Measurements from ENCODE around the gene PLEKHO1.
"Not testable (repeated sequence)": the region's sequence is repeated elsewhere in the genome, so short reads cannot be mapped to it uniquely, and the experiment has no call there.

The PLEKHO1 gene

DNA sequence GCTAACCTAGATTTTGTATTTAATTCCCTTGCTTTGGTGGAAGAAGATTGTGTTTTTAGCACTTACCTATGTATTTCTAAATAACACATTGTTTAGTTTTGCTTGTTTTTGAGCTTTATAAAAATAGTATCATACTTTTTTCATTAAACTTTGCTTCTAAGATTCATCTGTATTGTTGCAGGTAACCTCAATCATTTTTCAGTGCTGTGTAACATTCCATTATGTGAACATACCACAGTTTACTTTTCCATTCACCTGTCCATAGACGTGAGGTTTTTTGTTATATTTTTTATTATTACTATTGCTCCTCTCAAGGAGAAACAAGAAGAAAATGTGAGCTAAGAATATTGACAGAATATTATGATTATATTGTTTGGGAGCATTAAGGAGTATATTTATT lies 15.2 kb upstream of the PLEKHO1 start:
- DNase-seq (ENCODE audit: low read depth) = no peak
- TF ChIP-seq, protein P1, sequence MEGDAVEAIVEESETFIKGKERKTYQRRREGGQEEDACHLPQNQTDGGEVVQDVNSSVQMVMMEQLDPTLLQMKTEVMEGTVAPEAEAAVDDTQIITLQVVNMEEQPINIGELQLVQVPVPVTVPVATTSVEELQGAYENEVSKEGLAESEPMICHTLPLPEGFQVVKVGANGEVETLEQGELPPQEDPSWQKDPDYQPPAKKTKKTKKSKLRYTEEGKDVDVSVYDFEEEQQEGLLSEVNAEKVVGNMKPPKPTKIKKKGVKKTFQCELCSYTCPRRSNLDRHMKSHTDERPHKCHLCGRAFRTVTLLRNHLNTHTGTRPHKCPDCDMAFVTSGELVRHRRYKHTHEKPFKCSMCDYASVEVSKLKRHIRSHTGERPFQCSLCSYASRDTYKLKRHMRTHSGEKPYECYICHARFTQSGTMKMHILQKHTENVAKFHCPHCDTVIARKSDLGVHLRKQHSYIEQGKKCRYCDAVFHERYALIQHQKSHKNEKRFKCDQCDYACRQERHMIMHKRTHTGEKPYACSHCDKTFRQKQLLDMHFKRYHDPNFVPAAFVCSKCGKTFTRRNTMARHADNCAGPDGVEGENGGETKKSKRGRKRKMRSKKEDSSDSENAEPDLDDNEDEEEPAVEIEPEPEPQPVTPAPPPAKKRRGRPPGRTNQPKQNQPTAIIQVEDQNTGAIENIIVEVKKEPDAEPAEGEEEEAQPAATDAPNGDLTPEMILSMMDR (conservative IDR thresholded peaks at IDR 0.05; ENCODE audit: low read depth, low read length) = no peak
- H3K4me3 ChIP-seq (ENCODE audit: low read length) = no peak overlapping the region

DNA sequence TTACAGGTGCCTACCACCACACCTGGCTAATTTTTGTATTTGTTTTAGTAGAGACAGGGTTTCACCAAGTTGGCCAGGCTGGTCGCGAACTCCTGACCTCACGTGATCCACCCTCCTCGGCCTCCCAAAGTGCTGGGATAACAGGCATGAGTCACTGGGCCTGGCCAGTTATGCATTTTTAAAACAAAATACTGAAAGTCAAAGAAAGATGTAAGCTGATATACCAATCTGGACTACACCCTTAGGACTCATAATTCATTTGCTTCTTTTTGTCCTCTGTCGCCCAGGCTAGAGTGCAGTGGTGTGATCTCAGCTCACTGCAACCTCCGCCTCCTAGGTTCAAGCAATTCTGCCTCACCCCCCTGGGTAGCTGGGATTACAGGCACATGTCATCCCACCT lies 14.3 kb upstream of the PLEKHO1 start:
- not testable (repeated sequence) for DNase-seq (ENCODE audit: low read depth); H3K4me3 ChIP-seq (ENCODE audit: low read length)

DNA sequence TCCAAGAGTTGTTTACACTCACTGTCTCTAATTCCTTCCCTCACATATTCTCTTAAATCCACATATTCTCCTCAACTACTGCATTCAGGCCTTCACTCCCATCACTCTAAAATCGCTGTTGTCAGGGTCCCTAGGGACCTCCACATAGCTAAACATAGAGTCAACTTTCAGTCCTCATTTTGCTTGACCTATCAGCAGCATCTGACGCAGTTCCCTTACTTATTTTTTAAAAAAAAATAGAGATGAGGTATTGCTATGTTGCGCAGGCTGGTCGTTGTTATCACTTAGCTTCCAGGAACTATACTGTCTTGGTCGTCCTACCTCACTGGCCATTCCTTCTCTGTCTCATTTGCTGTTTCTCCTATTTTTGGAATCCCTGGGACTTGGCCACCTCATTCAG lies 11.7 kb upstream of the PLEKHO1 start:
- TF ChIP-seq, protein P1 (conservative IDR thresholded peaks at IDR 0.05; ENCODE audit: low read depth, low read length) = no peak
- DNase-seq (ENCODE audit: low read depth) = no peak
- H3K4me3 ChIP-seq (ENCODE audit: low read length) = no peak overlapping the region

DNA sequence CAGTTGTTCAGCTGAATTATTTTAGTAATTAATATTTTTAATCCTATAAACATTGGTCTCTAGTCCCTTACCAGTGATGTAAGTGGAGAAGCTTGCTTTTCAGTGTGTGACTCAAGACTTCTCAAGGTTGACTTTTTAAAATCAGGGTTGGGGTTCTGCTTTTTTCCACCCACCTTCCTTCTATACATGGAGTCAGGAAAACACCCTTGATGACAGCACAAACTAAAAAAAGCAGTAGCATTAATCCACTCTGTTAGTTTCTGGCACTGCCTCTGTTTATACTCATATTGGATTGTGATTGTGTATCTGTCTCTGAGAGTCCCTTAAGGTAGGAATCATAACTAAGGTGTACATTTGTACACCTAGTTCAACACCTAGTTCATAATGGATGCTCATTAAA lies 8.3 kb upstream of the PLEKHO1 start:
- no peak overlapping the region for H3K4me3 ChIP-seq (ENCODE audit: low read length)
- TF ChIP-seq, protein P1 (conservative IDR thresholded peaks at IDR 0.05; ENCODE audit: low read depth, low read length) = no peak
- no peak for DNase-seq (ENCODE audit: low read depth)

DNA sequence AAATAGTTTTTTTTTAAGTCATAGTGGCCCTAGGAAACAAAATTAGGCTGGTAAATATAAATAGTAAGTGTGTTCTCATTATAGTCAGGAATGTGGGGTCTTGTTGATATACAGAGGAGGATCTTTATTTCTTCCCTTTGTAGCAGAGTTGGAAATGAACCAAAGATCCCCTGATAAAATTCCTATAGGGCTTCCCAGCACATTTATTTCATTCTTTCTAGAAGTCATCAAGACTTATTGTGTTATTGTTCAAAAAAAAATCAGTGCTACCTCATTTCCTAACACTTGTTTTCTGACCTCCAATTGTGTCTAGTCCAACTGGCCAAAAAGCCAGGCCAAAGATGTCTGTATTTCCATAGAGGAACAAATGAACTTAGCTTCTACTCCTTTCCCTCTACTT lies 7.6 kb upstream of the PLEKHO1 start:
- TF ChIP-seq, protein P1 (conservative IDR thresholded peaks at IDR 0.05; ENCODE audit: low read depth, low read length) = no peak
- no peak for DNase-seq (ENCODE audit: low read depth)
- no peak overlapping the region for H3K4me3 ChIP-seq (ENCODE audit: low read length)

DNA sequence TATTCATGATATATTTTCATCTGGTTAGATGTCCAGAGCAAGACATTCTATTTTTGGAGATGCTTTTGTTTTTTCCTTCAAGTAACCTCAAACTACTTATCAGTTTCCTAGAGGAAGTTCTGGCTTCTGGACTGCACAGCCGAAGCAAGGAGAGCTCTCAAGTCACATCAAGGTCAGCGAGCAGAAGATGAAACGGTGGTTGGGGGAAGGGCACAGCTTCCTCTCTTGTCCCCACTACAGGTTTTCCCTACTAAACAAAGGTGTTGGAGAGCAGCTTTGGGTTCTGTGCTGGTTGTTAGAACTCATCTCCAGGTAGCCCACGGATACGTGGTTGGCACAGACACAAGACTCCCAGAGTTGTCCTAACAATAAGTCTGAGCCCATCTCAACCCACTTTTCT lies 5.1 kb upstream of the PLEKHO1 start:
- no peak overlapping the region for H3K4me3 ChIP-seq (ENCODE audit: low read length)
- no peak for DNase-seq (ENCODE audit: low read depth)
- TF ChIP-seq, protein P1 (conservative IDR thresholded peaks at IDR 0.05; ENCODE audit: low read depth, low read length) = no peak

DNA sequence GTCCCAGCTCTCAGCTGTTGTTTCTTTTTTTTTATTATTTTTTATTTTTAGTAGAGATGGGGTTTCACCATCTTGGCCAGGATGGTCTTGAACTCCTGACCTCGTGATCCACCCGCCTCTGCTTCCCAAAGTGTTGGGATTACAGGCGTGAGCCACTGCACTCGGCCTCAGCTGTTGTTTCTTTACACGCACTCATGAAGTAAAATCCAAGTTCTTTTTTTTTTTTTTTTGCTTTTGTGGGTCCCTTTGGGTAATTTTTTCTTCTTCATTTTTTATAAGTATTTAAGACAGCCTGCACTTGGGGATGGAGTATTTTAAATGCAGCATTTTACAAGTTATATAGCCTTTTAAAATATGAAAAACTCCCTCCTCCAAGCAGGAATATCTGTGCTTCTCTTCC lies 3.7 kb upstream of the PLEKHO1 start:
- not testable (repeated sequence) for H3K4me3 ChIP-seq (ENCODE audit: low read length); DNase-seq (ENCODE audit: low read depth)

DNA sequence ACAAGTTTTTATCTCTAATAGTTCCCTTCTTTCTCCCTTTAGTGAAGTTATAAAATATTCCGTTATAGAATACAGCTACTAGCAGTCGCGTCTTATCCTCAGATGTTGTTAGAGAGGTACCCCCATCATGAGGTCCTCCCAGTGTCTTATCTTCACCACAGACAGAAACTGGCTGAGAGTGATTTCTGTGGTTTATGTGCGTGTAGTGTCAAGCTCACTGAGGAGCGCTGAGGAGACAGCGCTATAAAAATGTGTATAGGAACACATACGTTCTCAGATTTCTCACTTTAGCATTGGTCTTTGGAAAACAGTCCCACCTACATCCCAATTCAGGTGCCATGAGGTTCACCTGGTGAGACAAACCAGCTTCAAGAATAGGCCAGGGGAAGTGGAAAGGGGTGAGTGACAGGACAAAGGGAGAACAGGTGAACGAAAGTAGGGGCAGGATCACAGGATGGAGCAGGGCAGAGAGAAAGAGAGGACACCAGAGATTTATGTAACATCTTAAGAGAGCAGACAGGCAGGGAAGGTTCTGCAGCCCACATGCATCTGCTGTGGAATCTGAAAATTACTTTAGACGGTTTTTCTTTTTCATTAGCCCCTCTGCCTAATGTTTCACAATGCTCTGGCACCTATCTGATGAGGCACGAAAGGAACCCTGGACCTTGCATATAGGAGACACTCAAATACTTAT lies 2.7 kb upstream of the PLEKHO1 start:
- TF ChIP-seq, protein P1 (conservative IDR thresholded peaks at IDR 0.05; ENCODE audit: low read depth, low read length) = no peak
- H3K4me3 ChIP-seq (ENCODE audit: low read length) = no peak overlapping the region
- no peak for DNase-seq (ENCODE audit: low read depth)
